ENCODE measurements around the gene TNFRSF21.
"Not testable (repeated sequence)": the region's sequence is repeated elsewhere in the genome, so short reads cannot be mapped to it uniquely, and the experiment has no call there.

The TNFRSF21 gene

GRCh38 chr6:47251396-47251795, 58.3 kb downstream of the TNFRSF21 start:
- no peak for DNase-seq (ENCODE audit: low read depth)

- DNase-seq (ENCODE audit: low read depth), result no peak
These were observed 59.4 kb downstream of the TNFRSF21 start for GRCh38 chr6:47250302-47250701.

- DNase-seq (ENCODE audit: low read depth), result no peak
These were observed 61.3 kb downstream of the TNFRSF21 start for GRCh38 chr6:47248446-47248845.

DNA sequence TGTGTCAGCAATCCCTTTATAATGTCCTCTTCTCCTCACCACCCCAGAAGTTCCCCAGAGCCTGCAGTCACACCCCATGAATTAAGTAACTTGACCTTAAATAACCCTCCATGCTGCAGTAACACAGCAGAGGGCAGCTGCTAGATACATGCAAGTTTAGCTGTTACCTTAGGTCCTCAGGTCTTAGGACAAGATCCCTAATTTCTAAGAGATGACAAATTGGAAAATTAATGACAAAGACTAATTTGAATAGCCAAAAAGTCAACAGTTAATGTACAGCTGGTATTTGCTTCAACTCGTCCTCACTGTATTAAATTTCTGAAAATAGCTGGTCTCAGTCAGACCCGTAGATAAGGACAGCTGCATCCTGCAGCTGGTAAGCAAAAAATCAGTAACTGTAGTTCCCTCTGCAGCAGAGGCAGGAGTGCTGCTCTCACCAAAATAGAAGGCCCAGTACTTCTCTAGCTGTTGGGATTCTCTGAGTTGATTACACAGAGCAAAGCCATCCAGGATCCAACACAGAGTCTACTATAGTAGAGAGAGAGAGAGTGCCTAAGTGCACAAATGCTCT, 62.4 kb downstream of the TNFRSF21 start:
- no peak for DNase-seq (ENCODE audit: low read depth)

- DNase-seq (ENCODE audit: low read depth), result no peak
These were observed 63.2 kb downstream of the TNFRSF21 start for GRCh38 chr6:47246551-47246950.

DNA sequence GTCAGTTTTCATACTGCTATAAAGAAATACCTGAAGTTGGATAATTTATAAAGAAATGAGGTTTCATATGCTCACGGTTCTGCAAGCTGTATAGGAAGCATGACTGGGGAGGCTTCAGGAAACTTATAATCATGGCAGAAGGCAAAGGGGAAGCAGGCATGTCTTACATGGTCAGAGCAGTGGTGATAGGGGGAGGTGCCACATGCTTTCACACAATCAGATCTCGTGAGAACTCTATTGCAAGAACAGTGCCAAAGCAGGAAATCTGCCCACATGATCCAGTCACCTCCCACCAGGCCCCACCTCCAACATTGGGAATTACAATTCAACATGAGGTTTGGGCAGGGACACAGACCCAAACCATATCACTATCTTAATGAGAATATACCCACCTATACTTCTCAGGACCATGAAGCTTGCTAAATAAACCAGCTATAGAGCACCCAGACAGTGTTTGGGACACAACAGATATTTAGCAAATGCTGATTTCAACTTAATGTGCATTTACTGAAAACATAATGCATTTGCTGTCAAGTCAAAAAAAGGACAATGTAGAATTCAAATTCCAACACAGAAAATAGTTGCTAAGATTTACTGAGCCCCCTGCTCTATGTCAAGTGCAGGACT, 63.8 kb downstream of the TNFRSF21 start:
- DNase-seq (ENCODE audit: low read depth), result no peak

GRCh38 chr6:47242483-47243386, 67.0 kb downstream of the TNFRSF21 start:
- peak; percentile 20 for DNase-seq (ENCODE audit: low read depth)

DNA sequence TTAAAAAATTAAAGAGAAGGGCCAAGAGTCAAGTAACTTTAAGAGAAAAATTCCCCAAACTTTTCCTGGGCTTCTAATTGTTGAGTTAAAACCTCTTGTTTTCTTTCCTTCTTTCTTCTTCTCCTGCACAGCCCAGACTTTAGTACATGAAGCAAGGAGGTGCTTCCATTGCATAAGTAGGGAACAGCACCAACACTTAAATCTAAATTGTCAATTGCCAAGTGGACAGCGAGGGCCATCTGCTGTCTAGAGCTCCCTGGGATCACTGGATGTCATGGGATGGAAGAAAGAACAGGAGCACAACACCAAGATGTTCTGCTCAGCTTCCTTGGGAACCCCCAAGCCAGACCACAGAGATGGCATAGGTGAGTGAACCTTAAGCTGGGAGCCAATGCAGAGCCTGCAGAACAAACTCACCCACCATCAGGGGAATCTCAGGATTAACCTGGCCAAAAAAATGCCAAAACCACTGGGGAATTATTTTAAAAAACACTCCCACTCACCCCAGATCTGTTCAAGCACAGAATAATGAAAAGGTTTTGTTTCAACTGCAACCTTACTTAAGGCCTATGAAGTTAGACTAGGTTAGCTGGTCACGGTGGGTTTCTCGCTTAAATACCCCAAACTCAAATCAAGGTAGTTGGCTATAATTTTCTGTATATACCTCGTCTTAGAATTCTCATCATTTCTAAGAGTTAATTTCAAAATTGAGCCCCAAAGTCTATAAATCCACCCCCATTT, 67.8 kb downstream of the TNFRSF21 start:
- DNase-seq (ENCODE audit: low read depth), result no peak

DNA sequence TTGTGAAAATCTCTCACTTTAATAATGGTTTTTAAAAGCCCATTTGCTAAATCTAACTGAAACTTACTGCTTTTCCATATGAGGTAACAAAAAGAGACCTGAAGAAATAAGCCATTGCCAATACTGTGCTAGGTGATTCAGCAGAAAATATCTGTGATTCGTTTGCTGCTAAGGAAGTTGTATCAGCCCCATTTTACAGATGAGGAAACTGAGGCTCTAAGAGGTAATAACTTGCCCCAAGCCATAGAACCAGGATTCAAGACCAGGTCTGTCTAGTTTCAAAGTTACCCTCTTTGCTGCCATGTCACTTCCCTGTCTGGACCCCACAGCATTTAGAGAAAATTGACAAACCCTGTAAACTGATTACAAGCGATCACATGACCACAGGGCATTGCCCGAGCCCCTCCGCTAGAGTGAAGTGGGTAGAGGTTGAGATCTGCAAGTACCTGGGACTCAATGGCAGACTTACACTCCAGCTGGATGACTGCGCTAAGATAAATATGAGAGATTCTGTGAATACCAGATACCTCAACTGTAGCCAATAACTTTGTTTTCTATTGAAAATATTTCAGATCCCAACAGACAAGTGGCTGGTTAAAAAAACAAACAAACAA, 69.3 kb downstream of the TNFRSF21 start:
- DNase-seq (ENCODE audit: low read depth), result no peak

- DNase-seq (ENCODE audit: low read depth), result no peak
These were observed 70.2 kb downstream of the TNFRSF21 start for GRCh38 chr6:47239546-47239945.

GRCh38 chr6:47238456-47238995, 71.2 kb downstream of the TNFRSF21 start:
- DNase-seq (ENCODE audit: low read depth), result no peak

DNA sequence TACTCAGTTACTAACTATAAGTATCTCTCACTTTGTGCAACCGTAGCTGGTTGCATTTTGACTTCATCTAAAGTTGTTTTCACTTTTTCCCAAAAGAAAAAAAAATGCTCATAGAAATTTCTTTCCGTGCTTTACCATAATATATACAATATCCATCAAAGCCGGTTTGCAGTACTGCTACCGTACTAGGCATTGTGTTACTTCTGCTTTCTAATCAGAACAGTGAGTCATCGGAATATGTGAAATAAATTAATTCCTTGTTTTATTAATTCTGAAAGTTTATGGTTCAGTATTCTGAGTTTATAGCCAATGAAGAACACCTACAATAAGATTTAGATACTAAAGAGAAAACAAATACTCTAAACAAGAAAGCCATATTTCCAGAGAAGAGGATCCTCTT, 72.5 kb downstream of the TNFRSF21 start:
- DNase-seq (ENCODE audit: low read depth), result no peak

GRCh38 chr6:47235964-47236760, 73.5 kb downstream of the TNFRSF21 start:
- DNase-seq (ENCODE audit: low read depth), result no peak

DNA sequence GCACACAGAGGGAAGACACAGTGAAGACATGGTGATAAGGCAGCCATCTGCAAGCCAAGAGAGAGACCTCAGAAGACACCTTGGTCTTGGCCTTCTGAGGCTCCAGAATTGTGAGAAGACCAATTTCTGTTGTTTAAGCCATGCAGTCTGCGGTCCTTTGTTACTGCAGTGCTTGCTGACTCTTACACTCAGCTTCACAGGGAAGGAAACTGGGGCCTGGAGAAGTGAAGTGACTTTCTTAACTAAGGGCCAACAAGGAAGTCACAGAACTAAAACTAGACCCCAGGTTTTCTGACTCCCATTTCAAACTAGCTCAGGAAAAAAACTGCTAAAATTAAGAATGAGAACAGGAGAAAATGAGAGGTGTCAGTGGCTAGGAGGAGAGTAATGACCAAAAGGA, 74.3 kb downstream of the TNFRSF21 start:
- no peak for DNase-seq (ENCODE audit: low read depth)

DNA sequence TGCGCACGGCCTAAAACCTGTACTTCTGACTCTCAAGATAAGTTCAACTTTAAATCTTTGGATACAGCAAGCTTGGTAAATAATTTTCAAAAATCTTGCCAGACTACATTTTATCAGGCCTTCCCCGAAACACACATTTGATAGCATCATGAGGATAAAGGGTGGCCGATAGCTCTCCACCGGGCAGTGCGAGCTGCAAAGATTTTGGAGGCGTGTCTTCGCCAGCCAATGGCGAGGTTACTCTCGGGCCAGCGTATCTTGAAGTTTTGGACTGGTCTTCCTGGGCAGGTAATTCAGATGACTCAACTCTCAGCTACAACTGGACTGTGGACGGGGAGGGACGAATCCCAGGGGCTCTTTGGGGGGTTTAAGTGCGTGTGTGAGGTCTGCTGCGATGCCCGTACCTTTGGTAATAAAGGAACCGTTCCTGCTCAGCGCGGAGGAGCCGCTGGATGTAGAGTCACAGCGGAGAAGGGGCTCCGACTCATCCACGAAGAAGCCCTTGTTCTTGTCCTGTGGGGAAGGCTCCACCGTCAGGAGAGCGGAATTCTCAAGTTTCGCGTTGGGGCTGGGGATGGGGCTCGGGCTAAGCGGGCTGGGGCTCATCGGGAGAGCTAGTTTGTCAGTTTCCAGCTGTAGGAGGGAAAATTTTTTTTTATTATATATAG, 75.3 kb downstream of the TNFRSF21 start:
- DNase-seq (ENCODE audit: low read depth), result no peak

- no peak for DNase-seq (ENCODE audit: low read depth)
These were observed 78.6 kb downstream of the TNFRSF21 start for GRCh38 chr6:47231151-47231550.

DNA sequence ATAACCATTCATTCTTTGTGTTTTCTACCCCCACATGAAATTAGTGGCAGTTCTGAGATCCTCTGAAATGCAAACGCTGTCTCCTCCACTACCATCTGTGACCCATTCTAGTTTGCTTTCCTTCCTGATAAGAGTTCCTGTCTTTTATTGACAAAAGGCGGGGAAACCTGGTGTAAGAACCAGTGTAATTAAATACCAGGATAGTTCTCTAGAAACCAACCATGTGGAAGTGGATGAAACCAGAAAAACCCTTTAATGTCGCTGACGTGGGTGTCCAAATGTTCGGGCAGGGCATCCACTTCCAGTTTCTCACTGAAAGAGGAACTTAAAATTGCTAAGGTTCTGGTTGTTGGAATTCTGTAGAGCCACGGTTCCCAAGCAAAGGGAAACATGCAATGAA, 79.1 kb downstream of the TNFRSF21 start:
- no peak for DNase-seq (ENCODE audit: low read depth)

- no peak for DNase-seq (ENCODE audit: low read depth)
These were observed 80.5 kb downstream of the TNFRSF21 start for GRCh38 chr6:47229255-47229654.

DNA sequence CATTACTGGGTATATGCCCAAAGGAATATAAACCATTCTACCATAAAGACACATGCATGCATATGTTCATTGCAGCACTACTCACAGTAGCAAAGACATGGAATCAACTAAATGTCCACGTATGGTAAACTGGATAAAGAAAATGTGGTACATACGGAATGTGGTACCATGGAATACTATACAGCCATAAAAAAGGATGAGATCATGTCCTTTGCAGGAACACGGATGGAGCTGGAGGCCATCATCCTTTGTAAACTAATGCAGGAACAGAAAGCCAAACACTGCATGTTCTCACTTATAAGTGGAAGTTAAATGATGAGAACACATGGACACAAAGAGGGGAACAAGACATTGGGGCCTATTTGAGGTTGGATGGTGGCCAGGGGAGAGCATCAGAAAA, 81.6 kb downstream of the TNFRSF21 start:
- not testable (repeated sequence) for DNase-seq (ENCODE audit: low read depth)

- DNase-seq (ENCODE audit: low read depth), result not testable (repeated sequence)
These were observed 86.5 kb downstream of the TNFRSF21 start for GRCh38 chr6:47223251-47223650.

Measured in stimulated activated CD8-positive, alpha-beta memory T cell treated with anti-CD3 and anti-CD28 coated beads, Interleukin-12 subunit alpha, Interleukin-12 subunit beta, amount 100 ng/mL, for 4 hours (primary cell).